K562 (cell line): Measurements from ENCODE around the gene OR10D3. TPM values are rescaled to one million over a fixed set of nuclear protein-coding genes. Genes with fewer than 3 reads are reported as not detected.
A peak's percentile ranks its signal among the peaks of the same experiment; 100 is the strongest.

Experiments
- ATF7 ChIP-seq: fragments of 450-650 bp; IDR thresholded peaks from 2 replicates; pipeline ENCODE4 v1.7.1; 2014; ENCODE audit warnings: mild to moderate bottlenecking, moderate library complexity
- CBX5 ChIP-seq: IDR thresholded peaks from 2 replicates; pipeline ENCODE4 v1.6.1; 2014; ENCODE audit warnings: low read depth, borderline replicate concordance
- ETV1 ChIP-seq: fragments of 450-650 bp; conservative IDR thresholded peaks from 2 replicates; pipeline ENCODE4 v1.6.1; 2016; ENCODE audit warnings: missing genetic modification characterization, control low read depth, low read depth, missing compliant biosample characterization
- EZH2 ChIP-seq: IDR thresholded peaks from 2 replicates; pipeline ENCODE4 v1.6.1; 2012; ENCODE audit warnings: low read depth, mild to moderate bottlenecking, inconsistent platforms, low read length, borderline replicate concordance
- GABPB1 ChIP-seq: sonication (generic); formaldehyde crosslinking; IDR thresholded peaks from 2 replicates; pipeline ENCODE4 v1.8.0; 2022; ENCODE audit warnings: mild to moderate bottlenecking, missing genetic modification reagents
- HEY1 ChIP-seq: fragments of 250-450 bp; sonication (Bioruptor Pico); IDR thresholded peaks from 2 replicates; pipeline ENCODE4 v1.5.0; 2020; ENCODE audit warnings: mild to moderate bottlenecking, moderate library complexity, borderline replicate concordance
- IRF2 ChIP-seq: sonication (generic); formaldehyde crosslinking; IDR thresholded peaks from 2 replicates; pipeline ENCODE4 v1.8.1; 2022; ENCODE audit warnings: mild to moderate bottlenecking, missing genetic modification reagents
- KLF16 ChIP-seq: IDR thresholded peaks from 2 replicates; pipeline ENCODE4 v1.6.1; 2016; ENCODE audit warnings: antibody characterized with exemption
- L3MBTL2 ChIP-seq: fragments of 450-650 bp; IDR thresholded peaks from 2 replicates; pipeline ENCODE4 v1.6.1; 2016; ENCODE audit warnings: mild to moderate bottlenecking, moderate library complexity
- MCM2 ChIP-seq: fragments of 450-650 bp; IDR thresholded peaks from 2 replicates; pipeline ENCODE4 v1.6.1; 2017; ENCODE audit warnings: low read depth, mild to moderate bottlenecking
- MCM5 ChIP-seq: fragments of 450-650 bp; IDR thresholded peaks from 2 replicates; pipeline ENCODE4 v1.6.1; 2016; ENCODE audit warnings: low read depth
- NCOR1 ChIP-seq: fragments of 450-650 bp; IDR thresholded peaks from 2 replicates; pipeline ENCODE4 v1.6.1; 2016; ENCODE audit warnings: mild to moderate bottlenecking, moderate library complexity
- PCBP2 ChIP-seq: fragments of 200-400 bp; formaldehyde crosslinking; IDR thresholded peaks from 2 replicates; pipeline ENCODE4 v1.6.1; 2018; ENCODE audit warnings: low read length, low read depth, mild to moderate bottlenecking, moderate library complexity; ENCODE audit not compliant: poor library complexity, severe bottlenecking
- PRMT5 ChIP-seq: sonication (generic); formaldehyde crosslinking; IDR thresholded peaks from 2 replicates; pipeline ENCODE4 v1.5.0; 2020; ENCODE audit warnings: missing genetic modification reagents
- PYGO2 ChIP-seq: fragments of 450-650 bp; IDR thresholded peaks from 2 replicates; pipeline ENCODE4 v1.6.1; 2016; ENCODE audit warnings: mild to moderate bottlenecking, missing genetic modification characterization, moderate library complexity, missing compliant biosample characterization
- RAD21 ChIP-seq, 2 experiments: fragments of 250-450 bp in 1 of 2; fragments of 450-650 bp in 1 of 2; sonication (Bioruptor Pico) in 1 of 2; formaldehyde crosslinking in 1 of 2; IDR thresholded peaks in 1 of 2; conservative IDR thresholded peaks in 1 of 2; 2 replicates each; pipeline versions ENCODE4 v1.4.0 to v1.8.0; 2020 to 2022; ENCODE audit warnings: mild to moderate bottlenecking in 2 of 2, moderate library complexity in 1 of 2
- SMAD4 ChIP-seq: fragments of 250-450 bp; sonication (Bioruptor Pico); conservative IDR thresholded peaks from 2 replicates; pipeline ENCODE4 v1.8.0; 2021; ENCODE audit warnings: inconsistent platforms, mild to moderate bottlenecking, moderate library complexity
- SRSF1 ChIP-seq: fragments of 200-400 bp; formaldehyde crosslinking; IDR thresholded peaks from 2 replicates; pipeline ENCODE4 v1.6.1; 2017; ENCODE audit warnings: mild to moderate bottlenecking, low read depth, low read length, moderate library complexity
- ZNF121 ChIP-seq: sonication (generic); formaldehyde crosslinking; conservative IDR thresholded peaks from 2 replicates; pipeline ENCODE4 v1.8.0; 2022; ENCODE audit warnings: missing genetic modification reagents
- ZNF217 ChIP-seq: sonication (generic); formaldehyde crosslinking; IDR thresholded peaks from 2 replicates; pipeline ENCODE4 v1.8.0; 2022; ENCODE audit warnings: mild to moderate bottlenecking, missing genetic modification reagents
- ZNF24 ChIP-seq: fragments of 450-650 bp; IDR thresholded peaks from 2 replicates; pipeline ENCODE4 v1.6.1; 2016
- ZNF408 ChIP-seq: fragments of 250-450 bp; sonication (Bioruptor Pico); IDR thresholded peaks from 2 replicates; pipeline ENCODE4 v1.4.0; 2020; ENCODE audit warnings: low read depth, mild to moderate bottlenecking, moderate library complexity
- ZNF586 ChIP-seq: fragments of 450-650 bp; formaldehyde crosslinking; conservative IDR thresholded peaks from 2 replicates; pipeline ENCODE4 v1.4.0; 2020; ENCODE audit warnings: mild to moderate bottlenecking, moderate library complexity
- polyA plus RNA-seq, 8 experiments: library from polyadenylated mRNA; depleted of rRNA in 4 of 8; stranded (reverse) in 5 of 8; unstranded in 3 of 8; fragments of >200 nt; fragmentation: Nextera tagmentation in 2 of 8; fragmentation: Illumina TruSeq in 1 of 8; extraction: Ambion mirVana in 2 of 8; extraction: Trizol in 1 of 8; gene quantifications; 2 replicates each; pipeline versions ENCODE4 v1.2.1 to v1.2.3, GENCODE V29; 2011 to 2014; ENCODE audit warnings: inconsistent platforms in 1 of 8, missing spikeins in 1 of 8
- total RNA-seq, 7 experiments: library from RNA; depleted of rRNA in 6 of 7; stranded (reverse); fragments of >200 nt in 6 of 7; fragmentation: Illumina TruSeq in 2 of 7; extraction: Trizol in 2 of 7; gene quantifications; 2 replicates each; pipeline versions ENCODE4 v1.2.1 to v1.2.3, GENCODE V29; 2011 to 2021; ENCODE audit warnings: low replicate concordance in 1 of 7
- TF ChIP-seq, protein P1 (sequence below): fragments of 250-450 bp; sonication (Bioruptor Pico); IDR thresholded peaks from 2 replicates; pipeline ENCODE4 v1.6.1; 2021; ENCODE audit warnings: mild to moderate bottlenecking
- TF ChIP-seq, protein P2 (sequence below): conservative IDR thresholded peaks from 2 replicates; pipeline ENCODE4 v1.6.1; 2011; ENCODE audit warnings: low read depth, mild to moderate bottlenecking, low read length; ENCODE audit not compliant: control insufficient read depth
- TF ChIP-seq, protein P3 (sequence below): fragments of 450-650 bp; IDR thresholded peaks from 2 replicates; pipeline ENCODE4 v1.6.1; 2016; ENCODE audit warnings: antibody characterized with exemption
- TF ChIP-seq, protein P4 (sequence below): fragments of 250-450 bp; sonication (Bioruptor Pico); IDR thresholded peaks from 2 replicates; pipeline ENCODE4 v1.5.0; 2021

The OR10D3 gene
- total and polyA plus RNA-seq, 9 of the 15 experiments (the other 6 are each of a cell fraction or from before 2014, with no cell fraction given) = 0.07 to 2.9 (median 0.80) TPM; not detected in 1

DNA sequence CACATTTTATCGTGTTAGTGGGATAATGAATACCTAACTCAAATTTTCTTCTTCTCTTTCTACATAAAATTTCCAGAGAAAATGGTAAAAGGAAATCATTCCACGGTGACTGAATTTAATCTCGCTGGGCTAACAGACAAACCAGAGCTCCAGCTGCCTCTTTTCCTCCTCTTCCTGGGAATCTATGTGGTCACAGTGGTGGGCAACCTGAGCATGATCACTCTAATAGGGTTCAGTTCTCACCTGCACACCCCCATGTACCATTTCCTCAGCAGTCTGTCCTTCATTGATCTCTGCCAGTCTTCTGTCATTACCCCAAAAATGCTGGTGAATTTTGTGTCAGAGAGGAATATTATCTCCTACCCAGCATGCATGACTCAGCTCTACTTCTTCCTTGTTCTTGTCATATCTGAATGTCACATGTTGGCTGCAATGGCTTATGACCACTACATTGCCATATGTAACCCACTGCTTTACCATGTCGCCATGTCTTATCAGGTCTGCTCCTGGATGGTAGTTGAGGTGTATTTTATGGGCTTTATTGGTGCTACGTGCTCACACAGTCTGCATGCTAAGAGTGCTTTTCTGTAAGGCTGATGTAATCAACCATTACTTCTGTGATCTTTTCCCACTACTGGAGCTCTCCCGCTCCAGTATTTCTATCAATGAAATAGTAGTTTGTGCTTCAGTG lies 24.1 kb downstream of the OR10D3 start (continued):
- TF ChIP-seq, protein P1, sequence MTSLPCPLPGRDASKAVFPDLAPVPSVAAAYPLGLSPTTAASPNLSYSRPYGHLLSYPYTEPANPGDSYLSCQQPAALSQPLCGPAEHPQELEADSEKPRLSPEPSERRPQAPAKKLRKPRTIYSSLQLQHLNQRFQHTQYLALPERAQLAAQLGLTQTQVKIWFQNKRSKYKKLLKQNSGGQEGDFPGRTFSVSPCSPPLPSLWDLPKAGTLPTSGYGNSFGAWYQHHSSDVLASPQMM (CRISPR knock-in tag) = no peak
- TF ChIP-seq MCM5 = no peak
- TF ChIP-seq ETV1 (tag) = peak; percentile 81
- peak; percentile 49; the same call in 1 of the 2 replicates for TF ChIP-seq ZNF24
- TF ChIP-seq HEY1 = no peak
- TF ChIP-seq IRF2 (CRISPR knock-in tag) = no peak
- no peak for TF ChIP-seq ZNF121 (CRISPR knock-in tag)
- no peak; a peak in 1 of 4 replicates for TF ChIP-seq RAD21 (CRISPR knock-in tag; conservative IDR thresholded peaks at IDR 0.05 in 1 of 2, IDR thresholded peaks at IDR 0.05 in 1 of 2)
- 0 out of 2 replicates have a peak, but pooled peaks have one; percentile 31 for TF ChIP-seq GABPB1 (CRISPR knock-in tag)
- no peak for TF ChIP-seq MCM2
- no peak for TF ChIP-seq EZH2
- TF ChIP-seq, protein P2, sequence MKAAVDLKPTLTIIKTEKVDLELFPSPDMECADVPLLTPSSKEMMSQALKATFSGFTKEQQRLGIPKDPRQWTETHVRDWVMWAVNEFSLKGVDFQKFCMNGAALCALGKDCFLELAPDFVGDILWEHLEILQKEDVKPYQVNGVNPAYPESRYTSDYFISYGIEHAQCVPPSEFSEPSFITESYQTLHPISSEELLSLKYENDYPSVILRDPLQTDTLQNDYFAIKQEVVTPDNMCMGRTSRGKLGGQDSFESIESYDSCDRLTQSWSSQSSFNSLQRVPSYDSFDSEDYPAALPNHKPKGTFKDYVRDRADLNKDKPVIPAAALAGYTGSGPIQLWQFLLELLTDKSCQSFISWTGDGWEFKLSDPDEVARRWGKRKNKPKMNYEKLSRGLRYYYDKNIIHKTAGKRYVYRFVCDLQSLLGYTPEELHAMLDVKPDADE = no peak
- peak; percentile 58; the same call in 1 of the 2 replicates for TF ChIP-seq CBX5
- TF ChIP-seq SMAD4 (CRISPR knock-in tag) = peak; percentile 93
- peak; percentile 74 for TF ChIP-seq PYGO2 (tag)
- TF ChIP-seq KLF16 = peak; percentile 77; the same call in 1 of the 2 replicates
- TF ChIP-seq PCBP2 = no peak
- peak; percentile 89 for TF ChIP-seq ATF7
- TF ChIP-seq NCOR1 = peak; percentile 94
- TF ChIP-seq, protein P3, sequence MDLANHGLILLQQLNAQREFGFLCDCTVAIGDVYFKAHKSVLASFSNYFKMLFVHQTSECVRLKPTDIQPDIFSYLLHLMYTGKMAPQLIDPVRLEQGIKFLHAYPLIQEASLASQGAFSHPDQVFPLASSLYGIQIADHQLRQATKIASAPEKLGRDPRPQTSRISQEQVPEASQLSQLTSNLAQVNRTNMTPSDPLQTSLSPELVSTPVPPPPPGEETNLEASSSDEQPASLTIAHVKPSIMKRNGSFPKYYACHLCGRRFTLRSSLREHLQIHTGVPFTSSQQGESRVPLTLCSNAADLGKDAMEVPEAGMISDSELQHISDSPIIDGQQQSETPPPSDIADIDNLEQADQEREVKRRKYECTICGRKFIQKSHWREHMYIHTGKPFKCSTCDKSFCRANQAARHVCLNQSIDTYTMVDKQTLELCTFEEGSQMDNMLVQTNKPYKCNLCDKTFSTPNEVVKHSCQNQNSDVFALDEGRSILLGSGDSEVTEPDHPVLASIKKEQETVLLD = peak; percentile 68; the same call in 1 of the 2 replicates
- no peak for TF ChIP-seq ZNF586
- no peak for TF ChIP-seq PRMT5 (CRISPR knock-in tag)
- no peak for TF ChIP-seq ZNF217 (CRISPR knock-in tag)
- TF ChIP-seq, protein P4, sequence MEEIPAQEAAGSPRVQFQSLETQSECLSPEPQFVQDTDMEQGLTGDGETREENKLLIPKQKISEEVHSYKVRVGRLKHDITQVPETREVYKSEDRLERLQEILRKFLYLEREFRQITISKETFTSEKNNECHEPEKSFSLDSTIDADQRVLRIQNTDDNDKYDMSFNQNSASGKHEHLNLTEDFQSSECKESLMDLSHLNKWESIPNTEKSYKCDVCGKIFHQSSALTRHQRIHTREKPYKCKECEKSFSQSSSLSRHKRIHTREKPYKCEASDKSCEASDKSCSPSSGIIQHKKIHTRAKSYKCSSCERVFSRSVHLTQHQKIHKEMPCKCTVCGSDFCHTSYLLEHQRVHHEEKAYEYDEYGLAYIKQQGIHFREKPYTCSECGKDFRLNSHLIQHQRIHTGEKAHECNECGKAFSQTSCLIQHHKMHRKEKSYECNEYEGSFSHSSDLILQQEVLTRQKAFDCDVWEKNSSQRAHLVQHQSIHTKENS (CRISPR knock-in tag) = no peak
- TF ChIP-seq SRSF1 = no peak
- TF ChIP-seq ZNF408 (CRISPR knock-in tag) = no peak
- TF ChIP-seq L3MBTL2 = peak; percentile 92
